Islet precursor cell (in vitro differentiated cells): ENCODE measurements around the gene UBE2G2.

Experiments
- DNase-seq: peaks from one replicate; pipeline ENCODE4 v3.0.0-alpha.2; 2018

The UBE2G2 gene

GRCh38 chr21:44723177-44724131, 78.2 kb downstream of the UBE2G2 start:
- no peak for DNase-seq

- DNase-seq: no peak
Observed at GRCh38 chr21:44722731-44723130, 78.9 kb downstream of the UBE2G2 start.

GRCh38 chr21:44720170-44720569, 81.5 kb downstream of the UBE2G2 start:
- DNase-seq: peak; percentile 32
